ENCODE results near the gene NPR2. TPM values are rescaled to one million over a fixed set of nuclear protein-coding genes. Genes with fewer than 3 reads are reported as not detected.

Gene NPR2
- polyA plus RNA-seq, 3 donors = 0.48 TPM; not detected in 2

- peaks cover 11% of the 10 kb centered on the region for H3K4me1 Mint-ChIP-seq
- Histone ChIP-seq H3K36me3 (replicated peaks in 1 of 2; ENCODE audit: control insufficient read depth in 1 of 2, insufficient read depth in 2 of 2, low read length in 2 of 2) (no peaks in the 10 kb centered on the region), H3K9ac (ENCODE audit: insufficient read depth, low read length, poor library complexity, severe bottlenecking) (no peak overlapping the region), H4K20me1 (ENCODE audit: insufficient read depth, low read length) (no peaks in the 10 kb centered on the region), H3K9me3 (replicated peaks in 1 of 2; ENCODE audit: control insufficient read depth in 1 of 2, insufficient read depth in 1 of 2, low read length in 2 of 2) (no peaks in the 10 kb centered on the region), H2AFZ (ENCODE audit: insufficient read depth, low read depth, low read length, poor library complexity, severe bottlenecking) (no peak overlapping the region), H3K4me1 (ENCODE audit: control insufficient read depth in 1 of 2, insufficient read depth in 2 of 2, low read length in 2 of 2) (no peaks in the 10 kb centered on the region), H3K27me3 (ENCODE audit: control insufficient read depth in 2 of 2, insufficient read depth in 2 of 2, low read length in 2 of 2) (peaks cover 0 to 13% of the 10 kb centered on the region in 2 donors), H3K4me2 (replicated peaks; ENCODE audit: extremely low read depth, low read length, poor library complexity, severe bottlenecking) (no peak overlapping the region), H3K27ac (ENCODE audit: low read depth in 1 of 2, low read length in 2 of 2) (no peak overlapping the region), H3K4me3 (replicated peaks in 1 of 3; ENCODE audit: low read depth in 2 of 3, low read length in 3 of 3) (no peak overlapping the region), H3K79me2 (ENCODE audit: insufficient read depth, low read length) (no peaks in the 10 kb centered on the region)
- intact Hi-C loops (cut with micrococcal nuclease) = no loop called here
- H3K4me3 Mint-ChIP-seq = no peak overlapping the region
- no peak overlapping the region for H3K27ac Mint-ChIP-seq
- TF ChIP-seq CTCF (IDR thresholded peaks at IDR 0.05) = no peak
- H3K27me3 Mint-ChIP-seq (ENCODE audit: low read depth in 3 of 3) = peaks cover 15 to 23% (median 15%) of the 10 kb centered on the region in 3 donors
- peaks cover 0 to 1% of the 10 kb centered on the region in 2 donors for H3K36me3 Mint-ChIP-seq
- no peak for DNase-seq
- WGBS (ENCODE audit: insufficient coverage) = no CpG with 5 or more reads among the region's 2 CpGs
- H3K9me3 Mint-ChIP-seq = peaks cover 0 to 4% (median 0%) of the 10 kb centered on the region in 7 donors
Measured at GRCh38 chr9:35789541-35789940, 1.9 kb upstream of the NPR2 start.

- no peak overlapping the region for H3K4me3 Mint-ChIP-seq
- peaks cover 0 to 1% of the 10 kb centered on the region in 2 donors for H3K36me3 Mint-ChIP-seq
- Histone ChIP-seq H4K20me1 (ENCODE audit: insufficient read depth, low read length) (no peaks in the 10 kb centered on the region), H3K79me2 (ENCODE audit: insufficient read depth, low read length) (no peaks in the 10 kb centered on the region), H2AFZ (ENCODE audit: insufficient read depth, low read depth, low read length, poor library complexity, severe bottlenecking) (no peak overlapping the region), H3K36me3 (replicated peaks in 1 of 2; ENCODE audit: control insufficient read depth in 1 of 2, insufficient read depth in 2 of 2, low read length in 2 of 2) (no peaks in the 10 kb centered on the region), H3K27me3 (ENCODE audit: control insufficient read depth in 2 of 2, insufficient read depth in 2 of 2, low read length in 2 of 2) (peaks cover 0 to 13% of the 10 kb centered on the region in 2 donors), H3K4me3 (replicated peaks in 1 of 3; ENCODE audit: low read depth in 2 of 3, low read length in 3 of 3) (no peak overlapping the region), H3K9me3 (replicated peaks in 1 of 2; ENCODE audit: control insufficient read depth in 1 of 2, insufficient read depth in 1 of 2, low read length in 2 of 2) (no peaks in the 10 kb centered on the region), H3K4me1 (ENCODE audit: control insufficient read depth in 1 of 2, insufficient read depth in 2 of 2, low read length in 2 of 2) (no peaks in the 10 kb centered on the region), H3K4me2 (replicated peaks; ENCODE audit: extremely low read depth, low read length, poor library complexity, severe bottlenecking) (no peak overlapping the region), H3K27ac (ENCODE audit: low read depth in 1 of 2, low read length in 2 of 2) (no peak overlapping the region), H3K9ac (ENCODE audit: insufficient read depth, low read length, poor library complexity, severe bottlenecking) (no peak overlapping the region)
- H3K27ac Mint-ChIP-seq = no peak overlapping the region
- DNase-seq = no peak
- H3K9me3 Mint-ChIP-seq = peaks cover 0 to 4% (median 0%) of the 10 kb centered on the region in 7 donors
- WGBS (ENCODE audit: insufficient coverage) = 62% methylated on average over 4 of the region's 4 CpGs
- intact Hi-C loops (cut with micrococcal nuclease) = loop anchor here (1.0 to 5.0 kb wide), 2 partner anchors 92 kb away; no protein-coding TSS in a partner anchor
- peaks cover 11% of the 10 kb centered on the region for H3K4me1 Mint-ChIP-seq
- TF ChIP-seq CTCF (IDR thresholded peaks at IDR 0.05) = no peak
- H3K27me3 Mint-ChIP-seq (ENCODE audit: low read depth in 3 of 3) = peaks cover 15 to 23% (median 15%) of the 10 kb centered on the region in 3 donors
Measured at GRCh38 chr9:35790025-35790384, 1.4 kb upstream of the NPR2 start.

Data from CD14-positive monocyte (primary cell).